ENCODE data around the gene LRP2. TPM values are rescaled to one million over a fixed set of nuclear protein-coding genes. Genes with fewer than 3 reads are reported as not detected.

The LRP2 gene
- total and polyA plus RNA-seq, 2 experiments from 2014 or later: 8.1 to 38.3 TPM

- no peaks in the 10 kb centered on the region for H3K9me3 ChIP-seq (ENCODE audit: low read depth)
- peaks cover 20% of the 10 kb centered on the region for H3K27me3 ChIP-seq
- no peak overlapping the region for H3K4me2 ChIP-seq
- H3K4me1 ChIP-seq (ENCODE audit: insufficient read depth): peaks cover 23% of the 10 kb centered on the region
- H3K4me3 ChIP-seq: no peak overlapping the region
- H3K9me2 ChIP-seq (replicated peaks; ENCODE audit: insufficient read depth): no peaks in the 10 kb centered on the region
- H4K20me1 ChIP-seq (ENCODE audit: insufficient read depth, poor library complexity, severe bottlenecking): no peaks in the 10 kb centered on the region
- H3K36me3 ChIP-seq (replicated peaks; ENCODE audit: insufficient read depth, low read depth): no peaks in the 10 kb centered on the region
- H2AFZ ChIP-seq: no peak overlapping the region
- no peak overlapping the region for H3K27ac ChIP-seq
- H3K79me2 ChIP-seq: no peaks in the 10 kb centered on the region
- DNase-seq (ENCODE audit: low spot score): no peak
- TF ChIP-seq EZH2 (IDR thresholded peaks at IDR 0.05; ENCODE audit: borderline replicate concordance) (no peak), EZH2phosphoT487 (IDR thresholded peaks at IDR 0.05; ENCODE audit: low read depth, severe bottlenecking, unreplicated experiment) (no peak), CTCF (IDR thresholded peaks at IDR 0.05; ENCODE audit: poor library complexity) (no peak)
Measured at GRCh38 chr2:169366066-169366465, 3.7 kb upstream of the LRP2 start.

GRCh38 chr2:169365029-169365480 lies 2.7 kb upstream of the LRP2 start:
- H4K20me1 ChIP-seq (ENCODE audit: insufficient read depth, poor library complexity, severe bottlenecking): no peaks in the 10 kb centered on the region
- DNase-seq (ENCODE audit: low spot score): no peak
- H3K27ac ChIP-seq: no peak overlapping the region
- peaks cover 23% of the 10 kb centered on the region for H3K4me1 ChIP-seq (ENCODE audit: insufficient read depth)
- no peaks in the 10 kb centered on the region for H3K9me3 ChIP-seq (ENCODE audit: low read depth)
- H2AFZ ChIP-seq: no peak overlapping the region
- H3K9me2 ChIP-seq (replicated peaks; ENCODE audit: insufficient read depth): no peaks in the 10 kb centered on the region
- peaks cover 25% of the 10 kb centered on the region for H3K27me3 ChIP-seq
- no peak overlapping the region for H3K4me3 ChIP-seq
- no peaks in the 10 kb centered on the region for H3K36me3 ChIP-seq (replicated peaks; ENCODE audit: insufficient read depth, low read depth)
- peak overlapping the region; percentile 98 for H3K4me2 ChIP-seq
- 20% methylated on average over 4 of the region's 4 CpGs for WGBS (ENCODE audit: low lambda C conversion rate, missing lambda C conversion rate)
- no peak for TF ChIP-seq EZH2phosphoT487 (IDR thresholded peaks at IDR 0.05; ENCODE audit: low read depth, severe bottlenecking, unreplicated experiment)
- no peak for TF ChIP-seq CTCF (IDR thresholded peaks at IDR 0.05; ENCODE audit: poor library complexity)
- TF ChIP-seq EZH2 (IDR thresholded peaks at IDR 0.05; ENCODE audit: borderline replicate concordance): no peak
- no peaks in the 10 kb centered on the region for H3K79me2 ChIP-seq

- no peak overlapping the region for H3K27ac ChIP-seq
- DNase-seq (ENCODE audit: low spot score): peak; percentile 62
Measured at GRCh38 chr2:169363560-169364150, 1.3 kb upstream of the LRP2 start.

More at GRCh38 chr2:169363560-169364150, 1.3 kb upstream of the LRP2 start:
- no peaks in the 10 kb centered on the region for H3K36me3 ChIP-seq (replicated peaks; ENCODE audit: insufficient read depth, low read depth)
- H3K9me3 ChIP-seq (ENCODE audit: low read depth): no peaks in the 10 kb centered on the region
- peak overlapping the region; percentile 36 for H2AFZ ChIP-seq
- WGBS (ENCODE audit: low lambda C conversion rate, missing lambda C conversion rate): 8% methylated on average over 26 of the region's 26 CpGs
- peaks cover 23% of the 10 kb centered on the region for H3K4me1 ChIP-seq (ENCODE audit: insufficient read depth)
- H3K4me2 ChIP-seq: peak overlapping the region; percentile 98
- H3K4me3 ChIP-seq: peak overlapping the region; percentile 72
- peaks cover 30% of the 10 kb centered on the region for H3K27me3 ChIP-seq
- no peaks in the 10 kb centered on the region for H4K20me1 ChIP-seq (ENCODE audit: insufficient read depth, poor library complexity, severe bottlenecking)
- H3K79me2 ChIP-seq: no peaks in the 10 kb centered on the region
- TF ChIP-seq EZH2 (IDR thresholded peaks at IDR 0.05; ENCODE audit: borderline replicate concordance): no peak
- no peak for TF ChIP-seq EZH2phosphoT487 (IDR thresholded peaks at IDR 0.05; ENCODE audit: low read depth, severe bottlenecking, unreplicated experiment)
- TF ChIP-seq CTCF (IDR thresholded peaks at IDR 0.05; ENCODE audit: poor library complexity): no peak
- H3K9me2 ChIP-seq (replicated peaks; ENCODE audit: insufficient read depth): no peaks in the 10 kb centered on the region

Measured in hepatocyte (in vitro differentiated cells).